HG02973 (cell line): ENCODE results near the gene NLN.
"Not testable (repeated sequence)": the region's sequence is repeated elsewhere in the genome, so short reads cannot be mapped to it uniquely, and the experiment has no call there.

Source experiments
- ATAC-seq: cut with Tn5 transposase; IDR thresholded peaks from one replicate; pipeline ENCODE4 v1.9.1; 2021; ENCODE audit warnings: moderate library complexity; ENCODE audit not compliant: unreplicated experiment

NLN gene

DNA sequence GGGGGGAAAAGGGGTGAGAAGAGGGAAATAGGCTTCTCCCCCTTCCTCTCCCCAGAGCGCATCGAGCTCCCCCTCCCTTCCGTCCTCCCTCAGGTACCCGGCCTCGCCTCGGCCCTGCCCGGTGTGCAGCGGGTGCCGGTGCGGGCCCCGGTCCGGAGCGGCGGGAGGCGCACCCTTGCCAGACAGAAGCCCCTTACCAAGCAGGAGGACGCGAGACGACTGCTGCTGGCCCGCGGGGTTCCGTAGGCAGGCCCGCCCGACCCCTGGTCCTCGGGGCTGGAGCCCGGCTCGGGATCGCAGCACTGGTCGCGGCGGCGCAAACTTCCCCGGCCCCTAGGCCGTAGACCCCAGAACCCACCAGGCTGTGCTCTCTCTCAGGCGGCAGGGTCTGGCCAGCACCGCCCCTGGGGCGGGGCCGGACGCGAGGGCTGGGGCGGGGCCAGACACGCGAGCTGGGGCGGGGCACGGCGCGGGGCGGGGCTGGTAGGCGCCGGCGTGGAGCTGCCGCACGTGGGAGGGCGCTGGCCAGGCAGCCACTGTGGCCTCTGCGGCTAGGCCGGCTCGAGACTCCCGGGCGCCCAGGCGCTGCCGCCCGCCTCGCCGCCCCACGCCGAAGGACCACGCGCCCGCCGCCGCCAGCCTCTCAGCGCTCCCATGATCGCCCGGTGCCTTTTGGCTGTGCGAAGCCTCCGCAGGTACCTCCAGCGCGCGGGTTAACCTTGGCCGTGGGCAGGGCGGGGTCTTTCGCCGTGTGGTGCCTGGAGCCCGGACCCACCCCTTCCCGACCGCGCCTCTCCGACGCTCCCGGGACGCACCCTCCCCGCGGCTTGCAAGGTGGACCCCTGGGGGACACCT is at the start of gene NLN, which contains the start of gene SGTB:
TSS of gene NLN (plus strand) at position 486 of the 855 bp plus-strand sequence. CDS start at position 655, 169 bp downstream.
TSS of gene SGTB (minus strand) at position 390 of the 855 bp plus-strand sequence. CDS start 1,302 bp downstream, outside the sequence.
- ATAC-seq = peak; percentile 85

- no peak for ATAC-seq
Measured at GRCh38 chr5:65672796-65673195, 49.2 kb upstream of the NLN start.

DNA sequence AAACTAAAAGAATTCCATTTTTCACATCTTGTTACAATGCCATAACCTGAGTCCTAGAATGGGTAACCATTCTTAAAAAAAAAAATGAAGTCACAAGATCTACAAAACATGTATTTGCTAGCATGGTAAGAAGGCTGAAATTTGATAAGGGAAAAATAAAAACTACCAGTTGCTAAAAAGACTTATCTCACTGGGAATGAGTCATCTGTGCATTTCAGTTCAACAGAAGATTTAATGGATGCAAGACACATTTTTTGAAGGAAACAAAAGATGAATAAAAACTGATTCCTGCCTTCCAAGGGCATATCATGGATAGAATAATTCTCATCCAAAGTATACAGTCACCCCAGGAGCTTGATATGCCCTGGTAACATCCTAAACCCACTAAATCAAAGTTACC is 47.3 kb upstream of the NLN start:
- ATAC-seq = no peak

GRCh38 chr5:65676056-65676455 is 45.9 kb upstream of the NLN start:
- not testable (repeated sequence) for ATAC-seq

DNA sequence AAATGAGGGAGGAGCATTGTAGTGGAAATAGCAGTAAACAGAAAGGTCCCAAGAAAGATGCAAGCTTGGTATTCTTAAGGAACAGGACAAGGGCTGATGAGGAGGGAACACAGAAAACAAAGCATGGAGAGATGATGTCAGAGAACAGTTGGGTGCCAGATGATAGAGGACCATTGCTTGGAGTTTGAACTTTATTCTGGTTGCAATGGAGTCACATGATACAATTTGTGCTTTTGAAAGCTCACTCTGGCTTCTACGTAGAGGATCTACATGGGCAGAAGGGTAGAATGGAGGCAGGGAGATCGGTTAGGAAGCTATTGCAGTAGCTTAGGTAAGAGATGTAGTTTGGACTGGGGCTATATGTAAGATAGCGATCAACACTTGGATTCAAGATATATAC is 39.9 kb upstream of the NLN start:
- no peak for ATAC-seq

- no peak for ATAC-seq
Measured at GRCh38 chr5:65693121-65693520, 28.9 kb upstream of the NLN start.

DNA sequence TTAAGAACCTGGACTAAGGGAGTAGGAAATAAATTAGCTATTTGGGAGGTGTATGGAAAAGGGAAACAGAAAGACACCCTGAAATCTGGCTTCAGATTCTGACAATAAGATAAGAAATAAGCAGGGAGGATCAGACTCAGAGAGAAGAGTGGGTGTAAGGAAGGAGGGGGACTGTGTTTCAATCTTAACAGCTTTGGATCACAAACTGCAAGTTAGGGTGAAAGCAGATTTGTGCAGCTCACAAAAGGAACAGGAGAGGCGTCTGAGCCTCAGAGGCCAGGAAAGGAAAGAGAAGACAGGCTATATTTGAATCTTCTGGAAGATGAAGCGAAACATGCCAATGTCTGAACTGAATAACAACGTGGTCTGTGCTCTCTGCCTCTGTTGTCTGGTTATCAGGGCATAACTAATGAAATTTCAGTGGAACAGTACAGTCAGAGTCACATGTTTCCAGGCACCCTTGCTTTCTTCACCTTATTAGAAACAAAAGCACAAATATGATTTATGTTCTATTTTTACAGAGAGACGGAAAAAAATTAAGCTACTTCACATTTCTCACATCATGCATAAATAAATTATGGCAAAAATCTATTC is 26.7 kb upstream of the NLN start:
- ATAC-seq = no peak

GRCh38 chr5:65695896-65696295 is 26.1 kb upstream of the NLN start:
- no peak for ATAC-seq

DNA sequence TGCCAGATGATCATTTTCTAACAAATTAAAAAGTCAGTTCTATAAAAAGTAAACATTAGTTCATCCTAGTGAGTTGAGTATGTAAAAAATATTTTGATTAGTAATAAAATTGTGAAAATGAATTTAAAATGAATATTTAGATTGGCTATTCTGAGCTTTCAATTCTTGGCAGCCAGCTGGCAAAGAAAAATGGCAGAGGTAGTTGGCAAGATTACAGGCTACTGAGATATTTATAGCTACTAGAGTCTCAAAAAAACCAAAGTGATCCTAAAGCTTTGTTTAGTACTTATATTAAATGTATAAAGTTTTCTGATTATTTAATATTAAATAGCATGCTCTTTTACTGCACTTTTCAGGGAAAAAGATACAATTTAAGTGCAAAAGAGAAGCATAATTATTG is 25.1 kb upstream of the NLN start:
- no peak for ATAC-seq

DNA sequence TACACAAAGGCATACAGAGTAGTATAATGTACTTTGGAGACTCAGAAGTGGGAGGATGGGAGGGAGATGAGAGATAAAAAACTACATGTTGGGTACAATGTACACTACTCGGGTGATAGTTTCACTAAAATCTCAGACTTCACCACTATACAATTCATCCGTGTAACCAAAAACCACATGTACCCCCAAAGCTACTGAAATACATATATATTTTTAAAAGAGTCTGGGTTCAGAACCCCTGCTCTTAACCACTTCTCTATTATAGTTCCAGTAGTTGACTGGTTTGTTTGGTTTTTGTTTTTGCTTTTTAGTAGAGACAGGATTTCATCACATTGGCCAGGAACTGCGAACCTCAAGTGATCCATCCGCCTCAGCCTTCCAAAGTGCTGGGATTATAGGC is 22.7 kb upstream of the NLN start:
- ATAC-seq = peak; percentile 51

DNA sequence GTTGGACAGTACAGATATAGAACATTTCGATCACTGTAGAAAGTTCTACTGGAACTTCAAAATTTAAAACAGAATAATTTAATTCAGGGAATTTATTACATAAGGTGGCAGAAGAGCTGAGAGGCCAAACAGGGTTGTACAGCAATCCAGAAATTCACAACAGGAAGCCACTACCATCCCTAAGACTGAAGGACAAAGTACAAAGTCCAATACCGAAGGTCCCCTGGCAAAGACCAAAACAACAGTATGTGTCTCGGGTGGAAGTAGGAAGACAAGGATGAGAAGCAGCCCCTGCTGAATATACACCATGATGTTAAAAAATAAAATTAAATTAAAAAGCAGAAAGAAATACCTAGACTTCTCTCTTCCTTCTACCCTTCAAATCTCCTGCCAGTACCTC is 20.0 kb upstream of the NLN start:
- no peak for ATAC-seq

DNA sequence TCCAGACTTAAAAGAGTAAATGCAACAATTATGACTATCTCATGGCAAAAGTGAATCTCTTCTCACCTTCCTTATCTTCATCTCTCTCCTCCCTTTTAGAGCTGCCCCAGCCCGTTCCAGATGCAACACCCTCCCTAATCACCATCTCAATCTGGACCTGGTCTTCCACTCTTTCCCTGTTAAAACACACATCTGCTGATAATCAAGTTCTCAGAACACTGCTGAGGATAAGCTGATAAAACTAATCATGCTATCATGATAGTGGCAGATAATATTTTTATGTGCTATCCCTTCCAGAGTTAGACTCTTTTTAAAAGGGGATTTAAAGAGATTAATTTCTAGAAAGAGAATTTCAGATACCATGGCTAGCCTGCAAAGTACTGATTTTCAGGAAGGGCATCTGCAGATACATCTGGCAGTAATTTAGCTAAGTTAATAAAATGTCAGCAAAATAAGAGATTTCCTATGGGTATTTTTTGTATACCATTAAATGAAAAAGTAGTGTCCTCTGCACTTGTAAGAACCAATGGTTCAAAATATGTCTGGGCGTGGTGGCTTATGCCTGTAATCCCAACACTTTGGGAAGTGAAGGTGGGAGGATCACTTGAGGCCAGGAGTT is 17.3 kb upstream of the NLN start:
- no peak for ATAC-seq

DNA sequence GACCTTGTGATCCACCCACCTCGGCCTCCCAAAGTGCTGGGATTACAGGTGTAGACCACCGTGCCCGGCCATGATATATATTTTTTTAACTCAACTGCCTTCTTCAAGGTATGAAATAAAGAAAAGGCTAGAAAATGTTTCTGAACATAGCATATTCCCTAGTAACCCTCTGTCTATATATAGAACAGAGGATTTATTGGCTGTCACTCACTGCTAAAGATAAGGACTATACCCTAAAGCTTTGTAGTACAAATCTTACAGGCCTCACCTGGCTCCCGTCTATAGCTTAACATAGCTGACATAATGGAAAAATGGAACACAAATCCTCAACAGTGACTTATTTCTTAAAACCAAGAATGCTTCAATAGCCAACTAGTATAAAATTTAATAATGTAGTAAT is 14.3 kb upstream of the NLN start:
- ATAC-seq = no peak

DNA sequence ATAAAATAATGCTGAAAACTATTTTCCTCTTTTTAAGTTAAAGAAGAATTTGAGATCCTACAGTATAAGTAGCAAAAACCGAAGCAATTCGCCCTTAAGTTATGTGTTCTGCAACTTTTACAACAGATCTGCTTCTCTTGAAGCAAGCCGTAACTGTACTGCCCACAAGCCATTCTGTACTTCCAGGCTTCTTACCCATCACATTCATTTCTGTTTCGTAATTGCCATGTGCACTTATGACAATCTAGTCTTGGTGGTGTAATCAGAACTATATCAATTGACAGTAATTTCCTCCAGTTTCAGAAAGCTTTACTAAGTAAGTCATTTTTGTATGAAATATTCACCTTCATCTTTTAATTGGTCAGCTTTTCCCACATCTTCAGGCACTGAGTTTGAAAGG is 13.9 kb upstream of the NLN start:
- ATAC-seq = no peak

- ATAC-seq = no peak
Measured at GRCh38 chr5:65718576-65719310, 3.3 kb upstream of the NLN start.

DNA sequence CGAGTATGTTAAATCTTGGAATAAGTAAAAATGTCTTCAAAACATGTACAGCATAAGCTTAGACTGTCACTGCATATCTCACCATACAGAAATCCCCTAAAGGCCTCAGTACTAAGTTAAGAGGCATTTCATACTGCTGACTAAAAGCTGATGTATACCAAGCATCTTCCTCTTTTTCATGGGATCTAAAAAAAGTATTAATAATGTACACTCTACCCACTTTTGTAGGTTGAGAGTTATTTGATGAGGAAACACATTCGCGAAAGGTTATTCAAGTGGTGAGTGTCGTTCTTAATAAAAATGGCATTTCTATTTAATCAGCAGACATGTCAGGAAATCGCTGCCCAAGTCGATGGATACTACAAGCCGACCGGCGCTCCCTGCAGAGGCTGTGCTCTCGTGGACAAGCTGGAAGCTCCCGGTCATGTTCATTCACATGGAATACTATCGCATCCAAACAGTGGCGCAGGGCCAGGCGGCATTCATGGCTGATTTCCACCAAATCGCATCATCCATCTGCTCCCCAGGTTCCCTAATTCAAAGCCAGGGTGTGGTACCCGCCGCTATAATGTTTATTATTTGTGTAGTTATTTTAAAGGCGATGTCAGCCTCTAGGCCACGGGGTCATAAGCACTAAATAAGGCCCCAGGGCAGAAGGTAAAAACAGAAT is 820 bp upstream of the NLN start:
- peak; percentile 23 for ATAC-seq

- ATAC-seq = no peak
Measured at GRCh38 chr5:65722575-65723403, 784 bp downstream of the NLN start.

DNA sequence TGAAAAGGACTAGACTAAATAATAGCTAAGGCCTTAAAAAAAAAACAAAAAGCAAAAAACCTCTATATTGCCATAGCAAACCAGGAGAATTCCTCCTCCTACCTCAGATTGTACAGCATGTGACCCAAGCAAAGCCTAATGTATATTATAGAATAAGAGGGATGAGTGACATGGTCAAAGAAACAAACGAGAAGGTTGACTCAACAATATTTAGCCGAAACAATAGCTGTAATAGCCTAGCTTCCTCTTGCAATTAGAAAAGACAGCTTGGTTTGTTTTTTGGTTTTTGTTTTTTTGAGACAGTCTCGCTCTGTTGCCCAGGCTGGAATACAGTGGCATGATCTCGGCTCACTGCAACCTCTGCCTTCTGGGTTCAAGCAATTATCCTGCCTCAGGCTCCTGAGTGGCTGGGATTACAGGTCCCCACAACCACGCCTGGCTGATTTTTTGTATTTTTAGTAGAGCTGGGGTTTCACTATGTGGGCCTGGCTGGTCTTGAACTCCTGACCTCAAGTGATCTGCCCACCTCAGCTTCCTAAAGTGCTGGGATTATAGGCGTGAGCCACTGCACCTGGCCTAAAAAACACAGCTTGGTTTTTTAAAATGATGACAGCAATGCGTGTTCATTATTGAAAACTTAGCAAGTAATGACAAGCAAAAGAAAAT is 5.6 kb downstream of the NLN start:
- no peak for ATAC-seq

GRCh38 chr5:65728218-65728617 is 6.2 kb downstream of the NLN start:
- ATAC-seq = no peak
